Measurements from ENCODE around the gene RAB4B. TPM values are rescaled to one million over a fixed set of nuclear protein-coding genes. Genes with fewer than 3 reads are reported as not detected.

Gene RAB4B
- total and polyA plus RNA-seq, 12 donors = 25.8 to 135 (median 68.2) TPM

DNA sequence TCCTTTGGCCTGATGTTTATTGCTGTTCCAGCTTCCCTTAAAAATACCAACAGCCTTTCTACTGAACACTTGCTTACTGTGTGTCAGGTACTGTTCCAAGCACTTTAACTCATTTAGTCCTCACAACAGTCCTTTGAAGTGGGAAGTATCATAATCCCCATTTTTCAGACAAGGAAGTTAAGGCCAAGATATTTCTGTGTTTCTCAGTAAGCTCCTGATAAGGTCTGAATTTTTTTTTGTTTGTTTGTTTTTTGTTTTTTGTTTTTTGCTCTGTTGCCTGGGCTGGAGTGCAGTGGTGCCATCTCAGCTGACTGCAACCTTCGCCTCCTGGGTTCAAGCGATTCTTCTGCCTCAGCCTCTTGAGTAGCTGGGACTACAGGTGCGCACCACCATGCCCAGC is 19.6 kb upstream of the RAB4B start:
- no peak for DNase-seq
- intact Hi-C loops (cut with DNase I) = no loop called here
- no peak overlapping the region for H3K4me3 ChIP-seq
- no peak overlapping the region for H3K27ac ChIP-seq
- peaks cover 0 to 62% of the 10 kb centered on the region in 2 donors for H3K36me3 ChIP-seq (replicated peaks in 1 of 2)
- 94 to 100% (median 96%) methylated on average over 3 of the region's 3 CpGs for WGBS, 4 donors
- TF ChIP-seq, protein P1, sequence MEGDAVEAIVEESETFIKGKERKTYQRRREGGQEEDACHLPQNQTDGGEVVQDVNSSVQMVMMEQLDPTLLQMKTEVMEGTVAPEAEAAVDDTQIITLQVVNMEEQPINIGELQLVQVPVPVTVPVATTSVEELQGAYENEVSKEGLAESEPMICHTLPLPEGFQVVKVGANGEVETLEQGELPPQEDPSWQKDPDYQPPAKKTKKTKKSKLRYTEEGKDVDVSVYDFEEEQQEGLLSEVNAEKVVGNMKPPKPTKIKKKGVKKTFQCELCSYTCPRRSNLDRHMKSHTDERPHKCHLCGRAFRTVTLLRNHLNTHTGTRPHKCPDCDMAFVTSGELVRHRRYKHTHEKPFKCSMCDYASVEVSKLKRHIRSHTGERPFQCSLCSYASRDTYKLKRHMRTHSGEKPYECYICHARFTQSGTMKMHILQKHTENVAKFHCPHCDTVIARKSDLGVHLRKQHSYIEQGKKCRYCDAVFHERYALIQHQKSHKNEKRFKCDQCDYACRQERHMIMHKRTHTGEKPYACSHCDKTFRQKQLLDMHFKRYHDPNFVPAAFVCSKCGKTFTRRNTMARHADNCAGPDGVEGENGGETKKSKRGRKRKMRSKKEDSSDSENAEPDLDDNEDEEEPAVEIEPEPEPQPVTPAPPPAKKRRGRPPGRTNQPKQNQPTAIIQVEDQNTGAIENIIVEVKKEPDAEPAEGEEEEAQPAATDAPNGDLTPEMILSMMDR (IDR thresholded peaks at IDR 0.05) = no peak
- TF ChIP-seq POLR2A (IDR thresholded peaks at IDR 0.05) = no peak
- H3K4me1 ChIP-seq (replicated peaks in 1 of 2) = peaks cover 13 to 33% of the 10 kb centered on the region in 2 donors
- H3K27me3 ChIP-seq = no peaks in the 10 kb centered on the region
- H3K9me3 ChIP-seq (replicated peaks in 1 of 3) = no peaks in the 10 kb centered on the region

DNA sequence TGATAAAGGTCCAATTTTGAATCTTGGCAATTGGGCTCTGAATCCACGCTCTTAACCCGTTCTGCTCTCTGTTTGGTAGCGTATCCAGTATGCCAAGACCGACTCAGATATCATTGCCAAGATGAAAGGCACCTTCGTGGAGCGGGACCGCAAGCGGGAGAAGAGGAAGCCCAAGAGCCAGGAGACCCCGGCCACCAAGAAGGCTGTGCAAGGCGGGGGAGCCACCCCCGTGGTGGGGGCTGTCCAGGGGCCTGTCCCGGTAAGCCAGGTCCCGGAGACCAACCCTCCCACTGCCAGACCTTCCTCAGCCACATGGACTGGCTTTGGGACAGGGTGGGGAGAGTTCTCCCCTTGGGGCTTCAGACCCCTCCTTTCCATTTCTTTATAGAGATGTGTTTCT is 18.7 kb upstream of the RAB4B start:
- Histone ChIP-seq H3K4me3 (no peak overlapping the region), H3K36me3 (replicated peaks in 1 of 2) (peaks cover 0 to 70% of the 10 kb centered on the region in 2 donors), H3K9me3 (replicated peaks in 1 of 3) (no peaks in the 10 kb centered on the region), H3K27me3 (no peaks in the 10 kb centered on the region), H3K27ac (no peak overlapping the region), H3K4me1 (replicated peaks in 1 of 2) (peaks cover 5 to 24% of the 10 kb centered on the region in 2 donors)
- DNase-seq = no peak
- 90 to 95% (median 92%) methylated on average over 5 to 13 of the region's 13 CpGs for WGBS, 4 donors
- TF ChIP-seq, protein P1 (IDR thresholded peaks at IDR 0.05) = no peak
- TF ChIP-seq POLR2A (IDR thresholded peaks at IDR 0.05) = no peak
- intact Hi-C loops (cut with DNase I) = no loop called here

DNA sequence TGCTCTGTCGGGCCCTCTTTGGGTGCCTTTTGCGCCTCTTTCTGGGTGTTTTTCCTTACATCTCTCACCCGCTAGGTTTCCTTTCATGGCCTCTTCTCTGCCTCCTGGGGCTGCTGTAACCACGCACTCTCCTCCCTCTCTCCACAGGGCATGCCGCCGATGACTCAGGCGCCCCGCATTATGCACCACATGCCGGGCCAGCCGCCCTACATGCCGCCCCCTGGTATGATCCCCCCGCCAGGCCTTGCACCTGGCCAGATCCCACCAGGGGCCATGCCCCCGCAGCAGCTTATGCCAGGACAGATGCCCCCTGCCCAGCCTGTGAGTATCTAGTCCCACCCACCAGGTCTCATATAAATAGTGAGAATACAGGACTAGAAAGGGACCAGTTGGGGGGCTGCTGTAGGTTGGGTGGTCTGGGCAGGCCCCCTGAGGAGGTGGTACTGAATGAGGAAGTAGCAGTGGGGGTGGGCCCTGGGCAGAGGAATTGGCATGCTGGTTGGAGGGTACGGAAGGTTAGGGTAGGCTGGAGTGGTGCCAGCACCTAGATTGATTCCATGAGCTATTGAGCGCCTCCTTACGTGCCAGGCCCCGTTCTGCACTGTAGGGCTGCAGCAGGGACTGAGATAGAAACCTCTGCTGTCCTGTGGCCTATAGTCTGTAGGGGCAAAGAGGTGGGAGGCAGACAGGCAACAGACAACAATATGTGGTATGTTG is 15.1 kb upstream of the RAB4B start:
- TF ChIP-seq POLR2A (IDR thresholded peaks at IDR 0.05) = no peak
- TF ChIP-seq, protein P1 (IDR thresholded peaks at IDR 0.05) = no peak
- Histone ChIP-seq H3K27ac (peak overlapping the region in 1 of 5 donors; percentile 7), H3K4me3 (no peak overlapping the region), H3K4me1 (replicated peaks in 1 of 2) (no peaks in the 10 kb centered on the region), H3K9me3 (replicated peaks in 1 of 3) (no peaks in the 10 kb centered on the region), H3K27me3 (no peaks in the 10 kb centered on the region), H3K36me3 (replicated peaks in 1 of 2) (peaks cover 0 to 91% of the 10 kb centered on the region in 2 donors)
- intact Hi-C loops (cut with DNase I) = no loop called here
- no peak for DNase-seq
- 85 to 90% (median 88%) methylated on average over 17 of the region's 17 CpGs for whole genome bisulfite sequencing, 4 donors

DNA sequence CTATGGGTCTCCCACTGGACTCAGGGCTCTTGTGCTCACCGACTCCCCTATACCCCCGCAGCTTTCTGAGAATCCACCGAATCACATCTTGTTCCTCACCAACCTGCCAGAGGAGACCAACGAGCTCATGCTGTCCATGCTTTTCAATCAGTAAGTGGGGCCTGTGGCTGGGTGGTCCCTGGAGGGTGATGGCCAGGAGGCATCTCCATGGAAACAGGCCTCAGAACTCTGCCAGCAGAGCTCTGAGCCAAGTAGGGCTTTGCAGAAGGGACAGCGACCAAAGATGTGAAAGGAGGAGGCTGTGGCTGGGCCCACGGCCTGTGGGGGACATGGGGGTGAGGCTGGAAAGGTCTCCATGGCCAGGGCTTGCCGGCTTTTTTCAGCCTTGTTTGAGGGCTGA is 14.5 kb upstream of the RAB4B start:
- DNase-seq = no peak
- intact Hi-C loops (cut with DNase I) = no loop called here
- H3K9me3 ChIP-seq (replicated peaks in 1 of 3) = no peaks in the 10 kb centered on the region
- 89 to 96% (median 93%) methylated on average over 6 to 7 of the region's 7 CpGs for WGBS, 4 donors
- H3K4me3 ChIP-seq = no peak overlapping the region
- no peaks in the 10 kb centered on the region for H3K4me1 ChIP-seq (replicated peaks in 1 of 2)
- no peaks in the 10 kb centered on the region for H3K27me3 ChIP-seq
- no peak overlapping the region for H3K27ac ChIP-seq
- H3K36me3 ChIP-seq (replicated peaks in 1 of 2) = peaks cover 0 to 85% of the 10 kb centered on the region in 2 donors
- TF ChIP-seq, protein P1 (IDR thresholded peaks at IDR 0.05) = no peak
- TF ChIP-seq POLR2A (IDR thresholded peaks at IDR 0.05) = no peak

Data from adrenal gland (tissue), 12 donors.